Stimulated activated CD8-positive, alpha-beta memory T cell treated with anti-CD3 and anti-CD28 coated beads, Interleukin-2, amount 100 ng/mL, for 48 hours (primary cell): ENCODE results near the gene HSPA12A.
"Not testable (repeated sequence)": the region's sequence is repeated elsewhere in the genome, so short reads cannot be mapped to it uniquely, and the experiment has no call there.

ENCODE experiments used
- DNase-seq, 2 donors: peaks; one replicate each; pipeline ENCODE4 v3.0.0-alpha.2; 2020; ENCODE audit warnings: low read depth in 2 of 2

Gene HSPA12A

GRCh38 chr10:116716381-116716780 is 26.0 kb downstream of the HSPA12A start:
- DNase-seq, result no peak

- no peak for DNase-seq
These were observed 26.5 kb downstream of the HSPA12A start for GRCh38 chr10:116715839-116716377.

- DNase-seq, result no peak
These were observed 27.0 kb downstream of the HSPA12A start for GRCh38 chr10:116715341-116715740.

GRCh38 chr10:116713846-116714245 is 28.5 kb downstream of the HSPA12A start:
- DNase-seq, result no peak

- no peak for DNase-seq
These were observed 29.3 kb downstream of the HSPA12A start for GRCh38 chr10:116712989-116713543.

- no peak for DNase-seq
These were observed 29.8 kb downstream of the HSPA12A start for GRCh38 chr10:116712519-116712918.

GRCh38 chr10:116711803-116712202 is 30.6 kb downstream of the HSPA12A start:
- not testable (repeated sequence) for DNase-seq

- DNase-seq, result no peak
These were observed 32.3 kb downstream of the HSPA12A start for GRCh38 chr10:116710076-116710475.

- no peak for DNase-seq
These were observed 33.5 kb downstream of the HSPA12A start for GRCh38 chr10:116708877-116709276.

GRCh38 chr10:116708391-116708821 is 34.0 kb downstream of the HSPA12A start:
- DNase-seq, result no peak

- DNase-seq, result no peak
These were observed 34.4 kb downstream of the HSPA12A start for GRCh38 chr10:116707981-116708380.

- DNase-seq, result no peak
These were observed 36.1 kb downstream of the HSPA12A start for GRCh38 chr10:116706281-116706680.

GRCh38 chr10:116705498-116705897 is 36.9 kb downstream of the HSPA12A start:
- DNase-seq, result no peak

GRCh38 chr10:116704926-116705325 is 37.4 kb downstream of the HSPA12A start:
- DNase-seq, result no peak

GRCh38 chr10:116702165-116702564 is 40.2 kb downstream of the HSPA12A start:
- no peak for DNase-seq

GRCh38 chr10:116699471-116700150 is 42.8 kb downstream of the HSPA12A start:
- no peak for DNase-seq

- DNase-seq, result no peak
These were observed 43.3 kb downstream of the HSPA12A start for GRCh38 chr10:116699049-116699448.

GRCh38 chr10:116698364-116698763 is 44.0 kb downstream of the HSPA12A start:
- no peak for DNase-seq

GRCh38 chr10:116697816-116698215 is 44.5 kb downstream of the HSPA12A start:
- DNase-seq, result no peak

GRCh38 chr10:116696919-116697318 is 45.4 kb downstream of the HSPA12A start:
- DNase-seq, result no peak

GRCh38 chr10:116694927-116695268 is 47.5 kb downstream of the HSPA12A start:
- no peak for DNase-seq

- no peak for DNase-seq
These were observed 48.0 kb downstream of the HSPA12A start for GRCh38 chr10:116694243-116694926.

- no peak for DNase-seq
These were observed 50.1 kb downstream of the HSPA12A start for GRCh38 chr10:116692225-116692624.
